GM21390 (cell line): ENCODE measurements around the gene ADGRD2.

Experiments
- ATAC-seq: cut with Tn5 transposase; IDR thresholded peaks from one replicate; pipeline ENCODE4 v1.9.1; 2021; ENCODE audit not compliant: unreplicated experiment

ADGRD2 gene

GRCh38 chr9:124477648-124478285 is 27.5 kb downstream of the ADGRD2 start:
- no peak for ATAC-seq

- no peak for ATAC-seq
Measured at GRCh38 chr9:124478354-124478753, 28.1 kb downstream of the ADGRD2 start.

GRCh38 chr9:124479371-124479770 is 29.1 kb downstream of the ADGRD2 start:
- ATAC-seq = no peak

GRCh38 chr9:124479947-124480620 is 29.8 kb downstream of the ADGRD2 start:
- ATAC-seq = no peak

DNA sequence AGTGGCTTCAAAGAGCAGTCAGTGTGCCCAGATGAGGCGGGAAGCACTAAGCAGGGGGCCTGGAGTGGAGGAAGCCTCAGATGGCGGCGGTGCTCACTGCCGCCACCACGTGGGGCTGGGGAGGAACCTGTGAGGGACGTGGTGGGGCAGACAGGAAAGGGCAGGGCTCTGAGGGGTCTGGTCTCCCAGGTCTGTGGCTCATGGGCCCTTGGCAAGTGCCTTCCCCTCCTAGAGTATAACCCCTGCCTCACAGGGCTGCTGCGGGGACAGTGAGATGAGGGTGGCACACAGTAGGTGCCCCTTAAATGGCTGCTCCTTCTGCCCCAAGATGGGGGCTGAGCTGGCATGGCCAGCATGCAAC is 30.4 kb downstream of the ADGRD2 start:
- ATAC-seq = no peak

DNA sequence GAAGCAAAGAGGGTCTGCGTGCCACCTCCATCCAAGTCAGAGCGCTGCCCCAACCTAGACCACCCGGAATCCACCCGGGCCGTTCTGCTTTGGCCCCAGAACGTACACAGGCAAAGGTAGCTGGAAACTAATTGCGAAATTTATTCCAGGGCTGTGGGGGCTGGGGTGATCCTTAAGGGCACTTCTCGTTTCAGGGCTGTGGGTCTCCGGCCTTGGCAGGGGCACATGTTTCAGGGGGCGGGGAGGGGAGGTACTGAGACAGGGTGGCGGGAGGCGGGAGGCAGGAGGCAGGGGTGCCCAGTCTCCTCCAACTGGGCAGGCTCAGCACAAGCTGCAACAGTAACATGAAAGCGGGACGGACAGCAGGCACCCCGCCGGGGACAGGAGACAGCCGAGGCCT is 30.9 kb downstream of the ADGRD2 start:
- ATAC-seq = no peak

DNA sequence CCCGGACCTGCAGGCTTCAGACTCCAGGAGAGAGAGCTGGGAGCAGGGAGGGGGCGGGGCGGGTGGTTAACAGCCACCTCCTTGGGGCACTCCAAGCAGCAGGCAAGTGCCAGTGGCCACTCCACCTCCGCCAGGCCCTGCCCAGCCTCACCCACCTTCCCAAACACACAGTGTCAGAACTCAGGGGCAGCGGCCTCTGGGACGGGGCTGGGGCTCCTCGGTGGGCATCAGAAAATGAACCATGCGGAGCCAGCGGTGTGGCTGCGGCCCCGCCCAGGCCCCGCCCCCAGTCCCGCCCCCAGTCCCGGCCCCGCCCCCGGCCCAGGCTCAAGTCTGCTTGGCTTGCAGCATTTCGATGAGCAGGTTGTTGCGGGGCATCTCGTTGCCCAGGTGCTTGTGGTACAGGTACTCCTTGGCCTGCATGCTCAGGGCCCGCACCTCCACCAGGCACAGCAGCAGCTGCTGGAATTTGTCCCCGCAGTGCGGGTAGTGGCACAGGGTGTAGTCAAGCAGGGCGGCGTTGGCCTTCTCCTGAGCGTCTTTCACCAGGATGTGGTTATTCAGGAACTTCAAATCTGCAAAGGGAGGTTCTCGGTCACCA is 32.3 kb downstream of the ADGRD2 start:
- no peak for ATAC-seq

DNA sequence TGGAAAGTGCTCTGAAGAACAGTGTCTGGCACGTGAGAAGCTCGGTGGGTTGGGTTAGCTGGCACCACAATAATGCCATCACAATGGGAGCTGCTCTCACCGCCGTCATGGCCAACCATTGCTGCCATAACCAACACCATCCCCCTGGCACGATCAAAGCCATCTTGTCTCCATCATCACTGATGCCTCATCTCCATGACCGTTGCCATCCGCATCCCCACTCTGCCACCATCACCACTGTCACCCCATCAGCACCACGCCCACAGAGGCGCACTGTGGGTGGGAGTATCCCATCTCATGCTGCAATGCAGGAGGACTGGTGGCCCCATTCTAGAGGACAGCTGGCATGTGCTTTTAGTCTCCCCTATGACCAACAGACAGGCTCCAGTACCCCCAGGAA is 33.2 kb downstream of the ADGRD2 start:
- no peak for ATAC-seq

DNA sequence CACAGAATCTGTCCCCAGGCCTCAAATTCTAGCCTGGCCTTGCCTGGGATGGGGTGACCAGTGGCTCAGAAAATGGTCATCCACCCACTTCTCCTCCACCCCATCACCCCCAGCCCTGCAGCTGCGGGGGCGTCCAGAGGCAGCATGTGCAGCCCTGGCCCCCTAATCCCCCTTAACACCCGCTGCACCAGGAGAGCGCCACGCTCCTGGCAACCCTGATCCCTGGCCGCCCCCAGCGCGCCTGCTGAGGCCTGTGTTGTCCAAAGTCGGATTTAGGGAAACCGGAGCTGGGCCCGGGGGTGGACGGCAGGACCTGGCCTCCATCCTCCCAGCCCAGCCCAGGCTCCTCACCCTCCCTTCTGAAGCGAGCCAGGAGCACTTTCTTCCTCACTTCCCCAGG is 35.0 kb downstream of the ADGRD2 start:
- no peak for ATAC-seq

GRCh38 chr9:124485936-124486335 is 35.7 kb downstream of the ADGRD2 start:
- ATAC-seq = no peak

GRCh38 chr9:124486778-124487259 is 36.6 kb downstream of the ADGRD2 start:
- ATAC-seq = no peak

GRCh38 chr9:124487260-124488182 is 37.3 kb downstream of the ADGRD2 start:
- no peak for ATAC-seq

DNA sequence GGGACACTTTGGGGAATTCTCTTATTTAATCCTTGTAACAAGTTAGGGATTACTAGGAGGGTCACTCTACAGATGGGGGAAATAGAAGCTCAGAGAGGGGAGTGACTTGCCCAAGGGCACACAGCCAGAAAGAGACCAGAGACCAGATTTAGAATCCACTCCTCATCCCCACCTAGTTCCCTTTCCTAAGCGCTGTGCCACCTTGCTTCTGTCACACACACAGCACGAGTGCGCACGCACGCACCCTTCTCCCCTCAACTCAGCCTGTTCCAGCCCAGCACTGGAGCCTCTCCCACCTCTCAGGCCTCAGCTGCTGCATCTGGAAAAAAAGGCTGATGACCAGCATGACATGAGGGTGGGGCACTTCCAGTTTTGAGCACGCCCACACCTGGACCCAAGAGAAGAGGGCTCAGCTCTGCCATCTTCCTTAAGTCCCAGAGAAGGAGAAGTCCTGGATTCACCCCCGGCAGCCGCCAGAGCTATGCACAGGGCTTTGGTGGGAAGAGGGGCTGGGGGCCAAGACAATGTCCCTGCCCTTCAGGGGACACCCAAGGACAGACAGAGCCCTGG is 38.5 kb downstream of the ADGRD2 start:
- ATAC-seq = no peak

DNA sequence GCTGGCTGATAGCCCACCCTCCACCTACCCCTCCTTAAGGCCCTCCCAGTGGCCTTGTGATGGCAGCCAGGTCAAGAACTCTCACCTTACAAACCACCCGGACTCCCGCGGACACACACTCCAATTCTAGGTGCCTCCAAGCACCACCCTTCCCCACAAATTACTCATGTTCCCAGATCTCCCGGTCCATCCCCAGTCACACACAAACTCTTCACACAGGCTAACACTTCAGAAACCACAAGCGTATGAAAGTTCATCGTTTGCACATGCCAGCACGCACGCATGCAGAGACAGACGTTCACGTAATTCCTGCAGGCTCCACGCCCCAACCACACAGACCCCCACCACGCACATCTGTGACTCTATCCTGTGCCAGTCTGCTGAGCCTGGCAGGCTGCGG is 39.0 kb downstream of the ADGRD2 start:
- no peak for ATAC-seq

DNA sequence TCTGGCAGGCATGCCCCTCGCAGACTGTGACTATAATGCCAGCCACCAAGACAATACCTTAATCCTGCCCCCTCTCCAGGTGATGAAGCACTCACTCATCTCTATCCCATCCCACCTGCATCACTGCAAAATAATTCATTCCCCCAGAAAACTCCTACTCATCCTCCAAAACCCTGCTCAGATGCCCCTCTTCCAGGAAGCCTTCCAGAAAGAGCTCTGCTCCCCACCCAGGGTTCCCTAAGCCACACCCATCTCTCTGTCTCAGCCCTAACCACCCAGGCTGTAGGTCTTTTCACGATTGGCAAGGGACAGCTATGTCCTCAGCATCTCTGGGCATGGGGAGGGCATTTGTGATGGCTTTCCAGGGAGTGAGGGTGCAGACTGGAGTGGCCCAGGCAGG is 39.8 kb downstream of the ADGRD2 start:
- no peak for ATAC-seq

DNA sequence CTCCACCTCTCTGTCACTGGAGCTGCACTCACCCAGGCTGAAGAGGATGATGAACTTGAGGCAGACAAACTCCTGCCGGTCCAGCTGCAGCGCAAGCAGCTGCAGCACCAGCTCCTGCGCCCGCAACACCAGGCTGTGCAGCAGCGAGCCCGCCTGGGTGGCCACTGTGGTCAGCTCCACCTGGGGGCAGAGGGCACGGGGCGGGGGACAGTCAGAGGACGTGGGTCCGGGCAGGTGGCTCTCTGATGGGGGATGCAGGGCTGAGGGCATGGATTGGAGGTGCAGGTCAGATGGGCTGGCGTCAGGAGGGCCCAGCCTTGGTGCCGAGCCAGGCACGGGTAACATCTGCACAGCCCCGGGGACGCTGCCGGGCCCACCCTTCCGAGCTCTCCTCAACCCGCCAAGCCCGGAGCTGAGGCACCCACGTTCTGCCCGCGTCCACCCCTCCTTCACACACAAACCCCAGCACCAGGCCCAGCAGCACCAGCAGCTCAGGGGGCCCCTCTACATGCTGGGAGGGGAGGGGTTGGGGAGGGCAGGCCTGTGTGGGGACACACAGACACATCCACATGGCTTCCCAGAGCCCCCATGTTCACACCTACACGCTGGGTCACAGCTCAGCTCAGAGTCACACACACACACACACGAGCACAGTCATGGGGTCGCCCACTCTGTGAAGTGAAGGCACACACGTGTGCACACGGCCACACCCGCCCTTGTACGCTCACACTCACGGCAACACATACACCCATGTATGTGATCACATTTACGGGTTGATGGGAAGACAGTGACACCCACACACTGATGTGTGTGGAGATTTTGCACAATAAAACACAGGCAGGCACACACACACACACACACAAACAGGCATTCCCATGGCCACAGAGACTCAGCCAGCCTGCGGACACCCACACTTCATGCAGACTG is 41.1 kb downstream of the ADGRD2 start:
- no peak for ATAC-seq

- no peak for ATAC-seq
Measured at GRCh38 chr9:124492818-124493217, 42.6 kb downstream of the ADGRD2 start.

DNA sequence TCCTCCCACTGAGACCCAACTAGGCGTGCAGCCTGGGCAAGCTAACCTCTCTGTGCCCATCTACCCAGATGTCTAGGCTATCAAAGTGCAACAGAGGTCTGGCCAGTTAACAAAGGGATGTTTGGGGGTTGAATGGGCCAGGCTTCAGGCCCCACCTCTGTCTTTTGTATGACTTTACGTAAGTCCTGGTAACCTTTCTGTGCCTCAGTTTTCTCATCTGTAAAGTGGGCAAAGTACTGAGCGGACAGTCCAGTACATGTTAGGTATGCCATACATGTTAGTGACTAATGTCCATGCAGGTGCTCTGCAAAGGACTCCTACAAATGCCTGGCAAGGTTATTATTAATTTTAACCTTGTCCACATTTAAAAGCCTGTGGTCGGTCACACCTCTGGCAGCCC is 43.0 kb downstream of the ADGRD2 start:
- no peak for ATAC-seq

DNA sequence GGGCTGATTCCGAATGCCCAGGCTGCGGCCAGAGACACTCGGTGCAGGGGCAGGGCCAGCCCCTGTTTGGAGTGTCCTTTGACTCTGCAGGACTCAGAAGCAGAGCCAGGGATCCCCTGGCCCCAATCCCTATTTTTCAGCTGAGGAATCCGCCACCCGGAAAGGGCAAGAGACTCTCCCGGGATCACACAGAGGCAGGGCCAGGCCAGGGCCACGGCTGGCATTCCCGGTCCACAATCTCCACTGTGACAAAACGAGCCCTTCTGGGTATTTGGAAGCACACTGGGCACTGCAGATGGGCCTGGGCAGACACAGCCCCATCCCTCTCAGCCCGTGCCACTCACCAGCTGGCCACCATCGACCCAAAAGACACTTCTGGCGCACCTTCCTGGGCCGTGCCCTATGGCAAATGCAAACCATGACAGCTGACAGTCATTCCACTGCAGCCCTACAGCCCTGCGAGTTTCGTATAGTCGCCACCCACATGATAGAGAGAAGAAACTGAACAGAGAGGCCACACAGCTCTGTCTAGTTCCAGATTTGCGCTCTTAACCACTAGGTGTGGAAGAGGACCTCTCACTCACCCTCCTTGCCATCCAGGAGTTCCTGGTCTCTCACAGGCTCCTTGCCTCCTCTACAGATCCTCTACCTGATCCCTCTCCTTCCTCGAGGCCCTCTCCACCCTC is 43.7 kb downstream of the ADGRD2 start:
- peak; percentile 71 for ATAC-seq
